ENCODE results near the gene EXOC4. TPM values are rescaled to one million over a fixed set of nuclear protein-coding genes. Genes with fewer than 3 reads are reported as not detected.

Gene EXOC4
- total RNA-seq, 4 donors from 2014 or later, result 82.4 to 204 (median 128) TPM

DNA sequence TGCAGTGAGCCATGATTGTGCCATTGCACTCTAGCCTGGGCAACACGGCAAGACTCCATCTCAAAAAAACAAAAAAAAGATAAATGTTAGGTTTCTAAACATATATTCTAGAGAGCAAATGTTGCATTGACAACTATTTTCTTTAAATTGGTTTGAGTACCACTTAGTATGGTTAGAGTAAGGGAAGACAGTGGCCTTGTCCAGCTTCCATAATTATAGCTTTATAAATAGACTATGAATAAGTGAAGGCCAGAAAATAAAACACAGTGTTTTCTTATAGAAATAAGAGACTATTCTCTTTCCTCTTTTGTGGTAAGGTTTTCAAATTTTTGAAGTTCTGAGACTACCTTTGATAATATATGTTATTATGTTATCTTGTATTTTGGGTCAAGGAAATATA is 50.5 kb downstream of the EXOC4 start:
- H3K27me3 ChIP-seq, result no peaks in the 10 kb centered on the region
- no peaks in the 10 kb centered on the region for H3K9me3 ChIP-seq
- DNase-seq, result no peak
- H3K4me3 ChIP-seq, result no peak overlapping the region
- peaks cover 0 to 26% (median 4%) of the 10 kb centered on the region in 4 donors for H3K36me3 ChIP-seq
- in situ Hi-C loops (cut with MboI; ENCODE audit: low pct_ligation_motif_present in 1 of 4, low pct_unique_long_range_greater_than_20kb in 1 of 4, low sequenced_read_pairs in 3 of 4), result no loop called here
- TF ChIP-seq, protein P1, sequence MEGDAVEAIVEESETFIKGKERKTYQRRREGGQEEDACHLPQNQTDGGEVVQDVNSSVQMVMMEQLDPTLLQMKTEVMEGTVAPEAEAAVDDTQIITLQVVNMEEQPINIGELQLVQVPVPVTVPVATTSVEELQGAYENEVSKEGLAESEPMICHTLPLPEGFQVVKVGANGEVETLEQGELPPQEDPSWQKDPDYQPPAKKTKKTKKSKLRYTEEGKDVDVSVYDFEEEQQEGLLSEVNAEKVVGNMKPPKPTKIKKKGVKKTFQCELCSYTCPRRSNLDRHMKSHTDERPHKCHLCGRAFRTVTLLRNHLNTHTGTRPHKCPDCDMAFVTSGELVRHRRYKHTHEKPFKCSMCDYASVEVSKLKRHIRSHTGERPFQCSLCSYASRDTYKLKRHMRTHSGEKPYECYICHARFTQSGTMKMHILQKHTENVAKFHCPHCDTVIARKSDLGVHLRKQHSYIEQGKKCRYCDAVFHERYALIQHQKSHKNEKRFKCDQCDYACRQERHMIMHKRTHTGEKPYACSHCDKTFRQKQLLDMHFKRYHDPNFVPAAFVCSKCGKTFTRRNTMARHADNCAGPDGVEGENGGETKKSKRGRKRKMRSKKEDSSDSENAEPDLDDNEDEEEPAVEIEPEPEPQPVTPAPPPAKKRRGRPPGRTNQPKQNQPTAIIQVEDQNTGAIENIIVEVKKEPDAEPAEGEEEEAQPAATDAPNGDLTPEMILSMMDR (IDR thresholded peaks at IDR 0.05), result no peak
- no peak for TF ChIP-seq POLR2A (IDR thresholded peaks at IDR 0.05)
- no peak overlapping the region for H3K27ac ChIP-seq
- H3K4me1 ChIP-seq, result no peaks in the 10 kb centered on the region
- WGBS, 2 donors (ENCODE audit: low coverage in 1 of 2), result 60 to 95% methylated on average over 1 of the region's 1 CpG
- intact Hi-C loops (cut with DNase I; ENCODE audit: low total_unique reads), result no loop called here

DNA sequence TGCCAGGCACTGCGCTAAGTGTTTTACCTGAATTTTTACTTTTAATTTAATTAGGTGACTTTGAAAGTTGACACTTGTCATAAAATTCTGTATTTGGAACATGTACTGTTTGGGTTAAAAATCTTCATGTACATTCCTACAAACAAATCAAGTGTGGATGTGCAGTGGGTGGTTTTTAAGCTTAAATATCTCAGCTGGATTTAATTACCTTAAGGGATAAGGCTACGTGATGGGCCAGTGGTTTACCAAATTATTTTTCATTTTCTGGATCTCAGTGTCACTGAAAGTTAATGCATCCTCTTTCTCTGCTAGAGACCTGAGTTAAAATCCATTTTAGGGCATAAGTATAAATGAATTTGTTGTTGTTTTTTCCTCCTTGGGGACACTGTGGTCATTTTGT is 51.1 kb downstream of the EXOC4 start:
- Histone ChIP-seq H3K27ac (no peak overlapping the region), H3K9me3 (no peaks in the 10 kb centered on the region), H3K4me1 (no peaks in the 10 kb centered on the region), H3K36me3 (peaks cover 0 to 31% (median 4%) of the 10 kb centered on the region in 4 donors), H3K27me3 (no peaks in the 10 kb centered on the region), H3K4me3 (no peak overlapping the region)
- intact Hi-C loops (cut with DNase I; ENCODE audit: low total_unique reads) (no loop called here), in situ Hi-C loops (cut with MboI; ENCODE audit: low pct_ligation_motif_present in 1 of 4, low pct_unique_long_range_greater_than_20kb in 1 of 4, low sequenced_read_pairs in 3 of 4) (no loop called here)
- TF ChIP-seq POLR2AphosphoS5 (IDR thresholded peaks at IDR 0.05) (no peak), EP300 (IDR thresholded peaks at IDR 0.05; ENCODE audit: low read depth) (no peak), POLR2A (IDR thresholded peaks at IDR 0.05) (no peak)
- TF ChIP-seq, protein P1 (IDR thresholded peaks at IDR 0.05), result no peak
- DNase-seq, result no peak
- WGBS, 2 donors (ENCODE audit: low coverage in 1 of 2), result 92 to 100% methylated on average over 2 of the region's 2 CpGs

DNA sequence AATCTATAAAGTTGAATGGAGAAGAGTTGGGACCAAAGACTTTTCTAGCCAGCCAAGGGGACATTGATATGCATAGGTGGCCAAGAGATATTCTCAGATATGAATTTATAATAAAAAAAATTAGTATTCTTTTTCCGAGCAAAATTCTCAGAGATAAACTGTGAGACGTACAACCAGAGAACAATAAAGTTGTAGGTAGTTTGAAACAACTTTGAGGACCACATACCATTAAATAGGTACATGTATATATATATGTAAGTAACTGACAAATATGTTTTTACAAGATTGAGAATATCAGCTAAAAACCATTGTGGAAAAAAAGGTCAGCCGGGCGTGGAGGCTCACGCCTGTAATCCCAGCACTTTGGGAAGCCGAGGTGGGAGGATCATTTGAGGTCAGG is 56.5 kb downstream of the EXOC4 start:
- 95 to 97% methylated on average over 6 of the region's 6 CpGs for WGBS, 2 donors (ENCODE audit: low coverage in 1 of 2)
- H3K27ac ChIP-seq, result no peak overlapping the region
- TF ChIP-seq POLR2AphosphoS5 (IDR thresholded peaks at IDR 0.05) (no peak), POLR2A (IDR thresholded peaks at IDR 0.05) (no peak)
- TF ChIP-seq, protein P1 (IDR thresholded peaks at IDR 0.05), result no peak
- no peaks in the 10 kb centered on the region for H3K4me1 ChIP-seq
- no peaks in the 10 kb centered on the region for H3K9me3 ChIP-seq
- in situ Hi-C loops (cut with MboI; ENCODE audit: low pct_ligation_motif_present in 1 of 4, low pct_unique_long_range_greater_than_20kb in 1 of 4, low sequenced_read_pairs in 3 of 4), result no loop called here
- intact Hi-C loops (cut with DNase I; ENCODE audit: low total_unique reads), result no loop called here
- no peak for DNase-seq
- peaks cover 0 to 32% (median 4%) of the 10 kb centered on the region in 4 donors for H3K36me3 ChIP-seq
- H3K27me3 ChIP-seq, result no peaks in the 10 kb centered on the region
- no peak overlapping the region for H3K4me3 ChIP-seq

DNA sequence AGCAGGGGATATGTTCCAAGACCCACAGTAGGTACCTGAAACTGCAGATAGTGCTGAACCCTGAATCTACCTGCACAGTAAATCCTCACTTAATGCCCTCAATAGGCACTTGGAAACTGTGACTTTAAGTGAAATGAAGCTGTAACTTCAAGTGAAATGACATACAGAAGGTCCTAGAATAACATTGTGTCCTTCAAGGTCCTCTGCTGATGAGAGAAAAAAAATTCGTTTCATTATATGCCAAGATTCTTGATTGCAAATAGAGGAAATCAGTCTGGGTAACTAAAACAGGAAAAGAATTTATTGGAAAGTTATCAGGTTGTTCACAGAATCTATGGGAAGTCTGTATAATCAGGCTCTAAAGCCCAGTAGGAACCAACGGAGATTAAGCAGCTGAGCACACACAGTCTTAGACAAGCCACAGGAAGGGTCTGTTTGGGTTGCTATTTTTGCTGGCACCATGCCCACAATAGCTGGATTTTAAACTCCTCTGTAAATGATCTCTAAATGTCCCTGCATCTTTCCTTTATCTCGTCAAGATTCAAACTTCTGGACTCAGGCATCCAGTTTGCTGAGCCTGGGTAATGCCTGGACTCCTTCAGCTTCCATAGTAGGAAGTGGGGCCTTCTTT is 57.5 kb downstream of the EXOC4 start:
- H3K4me3 ChIP-seq, result no peak overlapping the region
- in situ Hi-C loops (cut with MboI; ENCODE audit: low pct_ligation_motif_present in 1 of 4, low pct_unique_long_range_greater_than_20kb in 1 of 4, low sequenced_read_pairs in 3 of 4) (no loop called here), intact Hi-C loops (cut with DNase I; ENCODE audit: low total_unique reads) (no loop called here)
- no peak for DNase-seq
- peaks cover 0 to 32% (median 4%) of the 10 kb centered on the region in 4 donors for H3K36me3 ChIP-seq
- no peaks in the 10 kb centered on the region for H3K9me3 ChIP-seq
- TF ChIP-seq POLR2A (IDR thresholded peaks at IDR 0.05) (no peak), EP300 (IDR thresholded peaks at IDR 0.05; ENCODE audit: low read depth) (no peak), POLR2AphosphoS5 (IDR thresholded peaks at IDR 0.05) (no peak)
- TF ChIP-seq, protein P1 (IDR thresholded peaks at IDR 0.05), result no peak
- no peaks in the 10 kb centered on the region for H3K27me3 ChIP-seq
- WGBS, 2 donors (ENCODE audit: low coverage in 1 of 2), result 10 to 45% methylated on average over 2 to 3 of the region's 3 CpGs
- no peaks in the 10 kb centered on the region for H3K4me1 ChIP-seq
- H3K27ac ChIP-seq, result no peak overlapping the region

All from transverse colon (tissue), 4 donors.